HEK293T (cell line): ENCODE measurements around the gene ZFC3H1.

ENCODE experiments used
- CTCF ChIA-PET: fragments of 350-600 bp; formaldehyde crosslinking; extraction: SDS; loops from one replicate; lab custom pipeline; 2021; ENCODE audit warnings: antibody characterized with exemption, inconsistent platforms; lab: Yijun Ruan, JAX
- POLR2A ChIA-PET: fragments of 350-600 bp; formaldehyde crosslinking; extraction: SDS; loops from one replicate; lab custom pipeline; 2020; ENCODE audit warnings: antibody characterized with exemption, inconsistent platforms; lab: Yijun Ruan, JAX
- DNase-seq: peaks from one replicate; pipeline ENCODE4 v3.0.0; 2012; ENCODE audit warnings: mixed read lengths; ENCODE audit errors: extremely low spot score
- ARNT ChIP-seq: fragments of 450-650 bp; IDR thresholded peaks from 2 replicates; pipeline ENCODE4 v1.6.1; 2017; ENCODE audit warnings: mild to moderate bottlenecking
- BHLHE40 ChIP-seq: fragments of 450-650 bp; IDR thresholded peaks from 2 replicates; pipeline ENCODE4 v1.6.1; 2016; ENCODE audit warnings: mild to moderate bottlenecking, moderate library complexity, borderline replicate concordance
- CTBP1 ChIP-seq: fragments of 450-650 bp; IDR thresholded peaks from 2 replicates; pipeline ENCODE4 v1.6.1; 2016; ENCODE audit warnings: borderline replicate concordance
- ELF4 ChIP-seq: fragments of 450-650 bp; IDR thresholded peaks from 2 replicates; pipeline ENCODE4 v1.6.1; 2017; ENCODE audit warnings: antibody characterized with exemption
- FOXA1 ChIP-seq: fragments of 450-650 bp; IDR thresholded peaks from 2 replicates; pipeline ENCODE4 v1.6.1; 2016; ENCODE audit warnings: mild to moderate bottlenecking
- FOXK2 ChIP-seq: fragments of 450-650 bp; IDR thresholded peaks from 2 replicates; pipeline ENCODE4 v1.6.1; 2016; ENCODE audit warnings: mild to moderate bottlenecking
- FOXM1 ChIP-seq: fragments of 450-650 bp; IDR thresholded peaks from 2 replicates; pipeline ENCODE4 v1.6.1; 2017; ENCODE audit warnings: mild to moderate bottlenecking, borderline replicate concordance
- HDGF ChIP-seq: fragments of 450-650 bp; IDR thresholded peaks from 2 replicates; pipeline ENCODE4 v1.6.1; 2017; ENCODE audit warnings: antibody characterized with exemption, borderline replicate concordance
- L3MBTL2 ChIP-seq: fragments of 450-650 bp; conservative IDR thresholded peaks from 2 replicates; pipeline ENCODE4 v1.6.1; 2016; ENCODE audit warnings: mild to moderate bottlenecking
- LEF1 ChIP-seq: fragments of 450-650 bp; IDR thresholded peaks from 2 replicates; pipeline ENCODE4 v1.6.1; 2017; ENCODE audit warnings: mild to moderate bottlenecking, borderline replicate concordance
- NFRKB ChIP-seq: fragments of 450-650 bp; IDR thresholded peaks from 2 replicates; pipeline ENCODE4 v1.6.1; 2016; ENCODE audit warnings: mild to moderate bottlenecking, moderate library complexity
- PKNOX1 ChIP-seq: fragments of 450-650 bp; IDR thresholded peaks from 2 replicates; pipeline ENCODE4 v1.6.1; 2016
- SP1 ChIP-seq: fragments of 450-650 bp; IDR thresholded peaks from 2 replicates; pipeline ENCODE4 v1.6.1; 2017
- SUZ12 ChIP-seq: fragments of 450-650 bp; IDR thresholded peaks from 2 replicates; pipeline ENCODE4 v1.6.1; 2016; ENCODE audit warnings: mild to moderate bottlenecking

Gene ZFC3H1

GRCh38 chr12:71567537-71567936 lies 96.1 kb downstream of the ZFC3H1 start:
- POLR2A ChIA-PET, result no interaction called here
- no peak for DNase-seq
- TF ChIP-seq FOXA1 (no peak), ARNT (no peak), BHLHE40 (no peak), PKNOX1 (no peak), FOXK2 (no peak), CTBP1 (no peak), SP1 (no peak), FOXM1 (no peak), LEF1 (no peak), ELF4 (no peak), SUZ12 (no peak), HDGF (no peak), L3MBTL2 (no peak)
- CTCF ChIA-PET, result no interaction called here

GRCh38 chr12:71566655-71567054 lies 97.0 kb downstream of the ZFC3H1 start:
- CTCF ChIA-PET, result no interaction called here
- POLR2A ChIA-PET, result no interaction called here
- TF ChIP-seq HDGF, result no peak
- TF ChIP-seq CTBP1, result no peak
- TF ChIP-seq FOXA1, result no peak
- TF ChIP-seq SP1, result no peak
- no peak for TF ChIP-seq SUZ12
- TF ChIP-seq PKNOX1, result no peak
- DNase-seq, result no peak

GRCh38 chr12:71565535-71565934 lies 98.1 kb downstream of the ZFC3H1 start:
- CTCF ChIA-PET, result interaction anchor here (0.7 kb wide), 1 partner anchor 9 kb away, joined by 4 read pairs; no protein-coding TSS in a partner anchor
- POLR2A ChIA-PET, result no interaction called here
- TF ChIP-seq FOXK2, result no peak
- no peak for TF ChIP-seq ELF4
- TF ChIP-seq L3MBTL2, result no peak
- no peak for TF ChIP-seq NFRKB
- no peak for TF ChIP-seq FOXM1
- no peak for TF ChIP-seq HDGF
- no peak for TF ChIP-seq BHLHE40
- TF ChIP-seq PKNOX1, result no peak
- no peak for DNase-seq

- TF ChIP-seq BHLHE40, result no peak
- no peak for TF ChIP-seq NFRKB
- TF ChIP-seq ARNT, result no peak
- TF ChIP-seq SUZ12, result no peak
- TF ChIP-seq LEF1, result no peak
- no peak for DNase-seq
- POLR2A ChIA-PET, result no interaction called here
- CTCF ChIA-PET, result no interaction called here
Observed at GRCh38 chr12:71562676-71563595, 100.7 kb downstream of the ZFC3H1 start.
